Panc1 (cell line): ENCODE data around the gene POU2AF1. TPM values are rescaled to one million over a fixed set of nuclear protein-coding genes. Genes with fewer than 3 reads are reported as not detected.

Experiments used
- ATAC-seq: fragments of 200-7000 bp; cut with Tn5 transposase; 2 replicates; pipeline ENCODE4 v1.9.1; 2020; ENCODE audit warnings: mild to moderate bottlenecking, moderate library complexity
- BruUV-seq: library from RNA; stranded (reverse); fragments of 400-500 nt; replicated peaks from 2 replicates; lab custom pipeline; 2021; lab: Mats Ljungman, UMichigan
- CTCF ChIA-PET: fragments of 300-600 bp; sonication (Branson Sonifier 250); formaldehyde crosslinking; loops from one replicate; lab custom pipeline; 2022; ENCODE audit warnings: antibody characterized with exemption; lab: Charles Lee
- POLR2A ChIA-PET: fragments of 300-600 bp; sonication (Branson Sonifier 250); formaldehyde crosslinking; loops from one replicate; lab custom pipeline; 2022; ENCODE audit warnings: antibody characterized with exemption; lab: Charles Lee
- DNase-seq: peaks from one replicate; pipeline ENCODE4 v3.0.0-alpha.2; 2010; ENCODE audit warnings: low read depth, low spot score
- H3K27ac ChIP-seq: 2 replicates; pipeline ENCODE4 v1.5.1; 2011; ENCODE audit warnings: mild to moderate bottlenecking, low read length, inconsistent platforms
- H3K27me3 ChIP-seq: fragments of 200-500 bp; sonication (Bioruptor generic); 2 replicates; pipeline ENCODE4 v1.6.0; 2014; ENCODE audit warnings: low read length, inconsistent platforms; ENCODE audit not compliant: control insufficient read depth, insufficient read depth
- H3K36me3 ChIP-seq: fragments of 200-500 bp; sonication (Bioruptor generic); 2 replicates; pipeline ENCODE4 v1.5.1; 2014; ENCODE audit warnings: inconsistent platforms, mild to moderate bottlenecking, low read length, moderate library complexity; ENCODE audit not compliant: control insufficient read depth, insufficient read depth
- H3K4me1 ChIP-seq: 2 replicates; pipeline ENCODE4 v1.5.1; 2011; ENCODE audit warnings: inconsistent platforms, mild to moderate bottlenecking, low read length, moderate library complexity; ENCODE audit not compliant: control insufficient read depth, insufficient read depth
- H3K4me3 ChIP-seq, 2 experiments: 2 replicates each; pipeline ENCODE4 v1.5.1; 2011 to 2012; ENCODE audit warnings: low read depth in 2 of 2, low read length in 2 of 2, mild to moderate bottlenecking in 2 of 2, inconsistent platforms in 1 of 2, moderate library complexity in 1 of 2
- H3K9me3 ChIP-seq: fragments of 200-500 bp; sonication (Bioruptor generic); 2 replicates; pipeline ENCODE4 v1.5.1; 2014; ENCODE audit warnings: low read depth, mild to moderate bottlenecking, inconsistent platforms, low read length, moderate library complexity; ENCODE audit not compliant: control insufficient read depth, insufficient read depth
- CTCF ChIP-seq: fragments of 450-650 bp; IDR thresholded peaks from 2 replicates; pipeline ENCODE4 v1.5.1; 2017; ENCODE audit warnings: mild to moderate bottlenecking
- POLR2AphosphoS5 ChIP-seq: IDR thresholded peaks from 2 replicates; pipeline ENCODE4 v1.6.1; 2012; ENCODE audit warnings: mild to moderate bottlenecking, low read depth, low read length, moderate library complexity
- REST ChIP-seq, 2 experiments: IDR thresholded peaks; 2 replicates each; pipeline ENCODE4 v1.6.1; 2011 to 2012; ENCODE audit warnings: low read depth in 2 of 2, control low read depth in 1 of 2, low read length in 1 of 2, mild to moderate bottlenecking in 1 of 2, moderate library complexity in 1 of 2; ENCODE audit not compliant: insufficient read depth in 1 of 2
- SIN3A ChIP-seq: IDR thresholded peaks from 2 replicates; pipeline ENCODE4 v1.6.1; 2012; ENCODE audit warnings: low read depth, mild to moderate bottlenecking, low read length, moderate library complexity, borderline replicate concordance; ENCODE audit not compliant: insufficient read depth
- TCF7L2 ChIP-seq: IDR thresholded peaks from 2 replicates; pipeline ENCODE4 v1.6.1; 2011; ENCODE audit warnings: mild to moderate bottlenecking, low read depth, low read length, inconsistent platforms
- in situ Hi-C: cut with HindIII; loops from 2 replicates; pipeline ENCODE4 v1.10.0; 2016; ENCODE audit warnings: low sequenced_read_pairs, low pct_unique_long_range_greater_than_20kb
- intact Hi-C: fragments of 100-400 bp; cut with micrococcal nuclease; formaldehyde crosslinking; loops from one replicate; pipeline ENCODE4 v1.10.0; 2022; ENCODE audit not compliant: unreplicated experiment
- total RNA-seq: library from RNA; stranded (reverse); gene quantifications from one replicate; pipeline ENCODE4 v1.2.1, GENCODE V29; 2021; ENCODE audit not compliant: unreplicated experiment

POU2AF1 gene
- total RNA-seq, 1 experiment from 2014 or later = 0.18 TPM

- CTCF ChIA-PET = interaction anchor here (1.4 kb wide), 1 partner anchor 11 kb away, joined by 3 read pairs; no protein-coding TSS in a partner anchor
- ATAC-seq = no peak
- peaks cover 4% of the 10 kb centered on the region for H3K4me1 ChIP-seq
- TF ChIP-seq CTCF (no peak), REST (IDR thresholded peaks at IDR 0.05; ENCODE audit: insufficient read depth in 1 of 2, low read depth in 2 of 2, low read length in 1 of 2) (no peak)
- no peaks in the 10 kb centered on the region for H3K9me3 ChIP-seq
- in situ Hi-C loops (no loop called here), intact Hi-C loops (no loop called here)
- BruUV-seq = no TSS peak
- no peak for DNase-seq
- H3K36me3 ChIP-seq = no peaks in the 10 kb centered on the region
- no peak overlapping the region for H3K4me3 ChIP-seq
- H3K27me3 ChIP-seq = peaks cover 9% of the 10 kb centered on the region
- POLR2A ChIA-PET = no interaction called here
- no peak overlapping the region for H3K27ac ChIP-seq
Measured at GRCh38 chr11:111412293-111412692, 33.2 kb upstream of the POU2AF1 start.

- H3K27me3 ChIP-seq = peaks cover 9% of the 10 kb centered on the region
- no TSS peak for BruUV-seq
- H3K4me3 ChIP-seq = no peak overlapping the region
- no peaks in the 10 kb centered on the region for H3K9me3 ChIP-seq
- TF ChIP-seq CTCF (no peak), TCF7L2 (no peak), POLR2AphosphoS5 (no peak)
- intact Hi-C loops = no loop called here
- in situ Hi-C loops = no loop called here
- no peak overlapping the region for H3K27ac ChIP-seq
- H3K36me3 ChIP-seq = no peaks in the 10 kb centered on the region
- CTCF ChIA-PET = interaction anchor here (1.4 kb wide), 1 partner anchor 12 kb away, joined by 3 read pairs; no protein-coding TSS in a partner anchor
- POLR2A ChIA-PET = no interaction called here
- no peaks in the 10 kb centered on the region for H3K4me1 ChIP-seq
- ATAC-seq (no peak), DNase-seq (no peak)
Measured at GRCh38 chr11:111411456-111411855, 32.4 kb upstream of the POU2AF1 start.

GRCh38 chr11:111410951-111411350 is 31.9 kb upstream of the POU2AF1 start:
- BruUV-seq = no TSS peak
- Histone ChIP-seq H3K4me3 (no peak overlapping the region), H3K36me3 (no peaks in the 10 kb centered on the region), H3K4me1 (no peaks in the 10 kb centered on the region), H3K9me3 (no peaks in the 10 kb centered on the region), H3K27ac (no peak overlapping the region), H3K27me3 (peaks cover 9% of the 10 kb centered on the region)
- in situ Hi-C loops (no loop called here), intact Hi-C loops (no loop called here)
- POLR2A ChIA-PET = no interaction called here
- no peak for TF ChIP-seq TCF7L2
- no peak for TF ChIP-seq SIN3A
- TF ChIP-seq POLR2AphosphoS5 = no peak
- TF ChIP-seq CTCF = no peak
- no peak for TF ChIP-seq REST (IDR thresholded peaks at IDR 0.05; ENCODE audit: insufficient read depth in 1 of 2, low read depth in 2 of 2, low read length in 1 of 2)
- ATAC-seq (no peak), DNase-seq (no peak)
- CTCF ChIA-PET = interaction anchor here (1.4 kb wide), 1 partner anchor 12 kb away, joined by 3 read pairs; no protein-coding TSS in a partner anchor
